ENCODE results near the gene PRR14L.

PRR14L gene

GRCh38 chr22:31637891-31638618 is 111.9 kb downstream of the PRR14L start:
- DNase-seq, result no peak

- DNase-seq, result no peak
Measured at GRCh38 chr22:31637447-31637890, 112.5 kb downstream of the PRR14L start.

- DNase-seq, result no peak
Measured at GRCh38 chr22:31635638-31636306, 114.2 kb downstream of the PRR14L start.

GRCh38 chr22:31631436-31631835 is 118.5 kb downstream of the PRR14L start:
- DNase-seq, result no peak
